CD14-positive monocyte (primary cell): ENCODE measurements around the gene TBCC. TPM values are rescaled to one million over a fixed set of nuclear protein-coding genes. Genes with fewer than 3 reads are reported as not detected.

Source experiments
- DNase-seq, 3 donors: peaks; one replicate each; pipeline ENCODE4 v3.0.0-alpha.2; 2011 to 2022
- H2AFZ ChIP-seq: 2 replicates; pipeline ENCODE4 v1.6.0; 2012; ENCODE audit warnings: mild to moderate bottlenecking, low read depth, low read length, inconsistent platforms; ENCODE audit not compliant: insufficient read depth, poor library complexity, severe bottlenecking
- H3K27ac ChIP-seq, 2 donors: 1 replicate in 1 of 2; 2 replicates in 1 of 2; pipeline ENCODE4 v1.5.1; 2012 to 2013; ENCODE audit warnings: low read length in 2 of 2, control low read depth in 1 of 2, inconsistent platforms in 1 of 2, low read depth in 1 of 2, mild to moderate bottlenecking in 1 of 2
- H3K27me3 ChIP-seq, 2 donors: one replicate each; pipeline versions ENCODE4 v1.6.0 to v1.6.1; 2011 to 2013; ENCODE audit warnings: low read length in 2 of 2; ENCODE audit not compliant: control insufficient read depth in 2 of 2, insufficient read depth in 2 of 2
- H3K36me3 ChIP-seq, 2 donors: replicated peaks in 1 of 2; 1 replicate in 1 of 2; 2 replicates in 1 of 2; pipeline versions ENCODE4 v1.5.1 to v1.6.1; 2012 to 2013; ENCODE audit warnings: low read length in 2 of 2, control low read depth in 1 of 2, inconsistent platforms in 1 of 2, mild to moderate bottlenecking in 1 of 2; ENCODE audit not compliant: insufficient read depth in 2 of 2, control insufficient read depth in 1 of 2
- H3K4me1 ChIP-seq, 2 donors: 1 replicate in 1 of 2; 2 replicates in 1 of 2; pipeline versions ENCODE4 v1.5.1 to v1.6.1; 2012 to 2013; ENCODE audit warnings: low read length in 2 of 2, control low read depth in 1 of 2, inconsistent platforms in 1 of 2, mild to moderate bottlenecking in 1 of 2, moderate library complexity in 1 of 2; ENCODE audit not compliant: insufficient read depth in 2 of 2, control insufficient read depth in 1 of 2
- H3K4me2 ChIP-seq: replicated peaks from 2 replicates; pipeline ENCODE3; 2012; ENCODE audit warnings: low read length, moderate library complexity, mild to moderate bottlenecking; ENCODE audit not compliant: poor library complexity, severe bottlenecking; ENCODE audit errors: extremely low read depth
- H3K4me3 ChIP-seq, 3 experiments: fragments of 200-600 bp in 1 of 3; sonication (generic) in 1 of 3; replicated peaks in 1 of 3; 1 replicate in 2 of 3; 2 replicates in 1 of 3; pipeline ENCODE4 v1.5.1; 2011 to 2013; ENCODE audit warnings: low read length in 3 of 3, mild to moderate bottlenecking in 3 of 3, control low read depth in 2 of 3, low read depth in 2 of 3, inconsistent platforms in 1 of 3, moderate library complexity in 1 of 3
- H3K79me2 ChIP-seq: 2 replicates; pipeline ENCODE4 v1.6.0; 2012; ENCODE audit warnings: mild to moderate bottlenecking, control low read depth, inconsistent platforms, low read length, moderate library complexity; ENCODE audit not compliant: insufficient read depth
- H3K9ac ChIP-seq: 2 replicates; pipeline ENCODE4 v1.6.0; 2017; ENCODE audit warnings: low read length, mild to moderate bottlenecking; ENCODE audit not compliant: insufficient read depth, poor library complexity, severe bottlenecking
- H3K9me3 ChIP-seq, 2 donors: replicated peaks in 1 of 2; 1 replicate in 1 of 2; 2 replicates in 1 of 2; pipeline versions ENCODE4 v1.5.1 to v1.6.1; 2012 to 2013; ENCODE audit warnings: low read length in 2 of 2, control low read depth in 1 of 2; ENCODE audit not compliant: control insufficient read depth in 1 of 2, insufficient read depth in 1 of 2
- H4K20me1 ChIP-seq: 2 replicates; pipeline ENCODE4 v1.6.0; 2012; ENCODE audit warnings: mild to moderate bottlenecking, low read length, control low read depth, moderate library complexity; ENCODE audit not compliant: insufficient read depth
- H3K27ac Mint-ChIP-seq, 7 donors: one replicate each; pipeline ENCODE4 v1.8.0; 2020; ENCODE audit warnings: mild to moderate bottlenecking in 7 of 7, mixed read lengths in 7 of 7, moderate library complexity in 6 of 7, inconsistent platforms in 2 of 7
- H3K27me3 Mint-ChIP-seq, 3 donors: one replicate each; pipeline ENCODE4 v1.8.0; 2021 to 2022; ENCODE audit warnings: low read depth in 3 of 3, mild to moderate bottlenecking in 3 of 3, mixed read lengths in 3 of 3, moderate library complexity in 3 of 3, inconsistent platforms in 1 of 3
- H3K36me3 Mint-ChIP-seq, 2 donors: one replicate each; pipeline ENCODE4 v1.8.0; 2020; ENCODE audit warnings: mixed read lengths in 2 of 2, inconsistent platforms in 1 of 2, mild to moderate bottlenecking in 1 of 2
- H3K4me1 Mint-ChIP-seq: one replicate; pipeline ENCODE4 v1.8.0; 2020; ENCODE audit warnings: mild to moderate bottlenecking, mixed read lengths
- H3K4me3 Mint-ChIP-seq, 2 donors: one replicate each; pipeline ENCODE4 v1.8.0; 2020; ENCODE audit warnings: mild to moderate bottlenecking in 2 of 2, mixed read lengths in 2 of 2, moderate library complexity in 1 of 2
- H3K9me3 Mint-ChIP-seq, 7 donors: one replicate each; pipeline ENCODE4 v1.8.0; 2020 to 2022; ENCODE audit warnings: mixed read lengths in 7 of 7, mild to moderate bottlenecking in 6 of 7, moderate library complexity in 6 of 7, inconsistent platforms in 2 of 7
- CTCF ChIP-seq: fragments of 200-600 bp; IDR thresholded peaks from one replicate; pipeline ENCODE4 v1.8.0; 2022; ENCODE audit warnings: antibody characterized with exemption, mild to moderate bottlenecking
- WGBS: methylation state at CpG from one replicate; pipeline ENCODE4 v1.1.5; 2013; ENCODE audit warnings: missing lambda C conversion rate; ENCODE audit not compliant: insufficient coverage; 5-methylcytosine and 5-hydroxymethylcytosine counted together
- intact Hi-C, 2 donors: fragments of 100-400 bp; cut with micrococcal nuclease; formaldehyde crosslinking; loops; one replicate each; pipeline versions ENCODE4 v1.15.0 to v1.15.1; 2023
- polyA plus RNA-seq, 3 donors: library from polyadenylated mRNA; depleted of rRNA in 1 of 3; unstranded in 2 of 3; stranded (reverse) in 1 of 3; fragments of 300-500 nt in 2 of 3; fragments of >200 nt in 1 of 3; fragmentation: Illumina TruSeq in 2 of 3; gene quantifications; 1 replicate in 2 of 3; 2 replicates in 1 of 3; pipeline ENCODE4 v1.2.3, GENCODE V29; 2012 to 2021

The TBCC gene
- polyA plus RNA-seq, 3 donors = 19.3 to 31.3 (median 30.7) TPM

DNA sequence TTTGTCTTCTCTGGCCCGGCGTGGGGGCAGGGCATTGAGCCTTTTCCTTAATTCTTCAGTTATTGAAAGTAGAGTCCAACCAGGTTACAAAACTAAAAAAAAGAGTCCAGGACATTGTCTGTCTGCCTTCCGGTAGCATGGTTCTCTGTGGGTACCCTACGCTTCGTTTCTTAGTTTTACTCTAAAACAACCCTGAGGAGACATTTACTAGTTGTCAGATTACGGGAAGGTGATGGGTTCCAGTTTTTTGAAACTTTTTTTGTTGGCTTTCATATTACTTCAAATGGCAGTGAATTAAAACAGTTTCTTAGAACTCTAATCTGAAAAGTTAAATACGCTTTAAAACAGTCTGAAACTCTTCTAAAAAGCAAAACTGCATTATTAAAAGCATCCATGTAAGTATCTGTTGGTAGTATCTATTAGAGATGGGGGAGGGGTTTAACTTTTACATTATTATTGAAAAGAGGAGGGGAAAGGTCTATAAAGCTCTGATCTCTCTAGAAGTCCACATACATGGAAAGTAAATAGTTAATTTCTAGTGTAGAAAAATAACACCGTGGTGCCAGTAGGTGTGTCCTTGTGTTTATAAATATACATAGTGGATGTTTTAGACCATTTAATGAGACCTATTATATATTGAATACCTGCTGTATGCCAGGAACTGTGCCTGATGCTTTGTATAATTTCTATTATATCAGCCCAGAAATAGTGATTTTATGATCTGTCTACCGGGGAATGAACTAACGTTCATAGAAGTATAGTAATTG, 38.2 kb upstream of the TBCC start:
- Mint-ChIP-seq H3K9me3 (no peaks in the 10 kb centered on the region), H3K36me3 (peaks cover 0 to 8% of the 10 kb centered on the region in 2 donors), H3K27ac (peak overlapping the region in 5 of 7 donors; percentile 92 to 99 (median 98)), H3K27me3 (no peaks in the 10 kb centered on the region), H3K4me1 (peaks cover 18% of the 10 kb centered on the region), H3K4me3 (no peak overlapping the region)
- H3K36me3 ChIP-seq = peaks cover 3 to 9% of the 10 kb centered on the region in 2 donors
- TF ChIP-seq CTCF = no peak
- H3K4me2 ChIP-seq = peak overlapping the region; percentile 85
- no peaks in the 10 kb centered on the region for H3K9me3 ChIP-seq
- H3K27ac ChIP-seq = peak overlapping the region; percentile 95 to 97
- no peak overlapping the region for H2AFZ ChIP-seq
- 0% methylated on average over 3 of the region's 10 CpGs for WGBS
- no peaks in the 10 kb centered on the region for H3K27me3 ChIP-seq
- H3K4me1 ChIP-seq = peaks cover 32 to 54% of the 10 kb centered on the region in 2 donors
- H3K79me2 ChIP-seq = peaks cover 74% of the 10 kb centered on the region
- intact Hi-C loops = loop anchor here (2.0 to 10.0 kb wide), 2 partner anchors 37 to 59 kb away; partner anchors contain the start of genes TBCC (in 2 of the 2) and PRPH2 (in 1 of the 2)
- H3K9ac ChIP-seq = peak overlapping the region; percentile 99
- peak overlapping the region; percentile 90 to 99 (median 97) for H3K4me3 ChIP-seq
- DNase-seq = no peak
- H4K20me1 ChIP-seq = peaks cover 30% of the 10 kb centered on the region

GRCh38 chr6:42783177-42783875, 37.4 kb upstream of the TBCC start:
- DNase-seq = peak; percentile 74 to 82 (median 79)
- Histone ChIP-seq H3K9ac (peak overlapping the region; percentile 99), H3K4me3 (peak overlapping the region; percentile 90 to 99 (median 97)), H3K79me2 (peaks cover 67% of the 10 kb centered on the region), H3K4me1 (peaks cover 29 to 48% of the 10 kb centered on the region in 2 donors), H2AFZ (no peak overlapping the region), H3K36me3 (peaks cover under 1 to 3% of the 10 kb centered on the region in 2 donors), H4K20me1 (peaks cover 23% of the 10 kb centered on the region), H3K9me3 (no peaks in the 10 kb centered on the region), H3K27ac (peak overlapping the region; percentile 95 to 97), H3K4me2 (peak overlapping the region; percentile 85), H3K27me3 (no peaks in the 10 kb centered on the region)
- Mint-ChIP-seq H3K36me3 (peaks cover 0 to 2% of the 10 kb centered on the region in 2 donors), H3K27me3 (no peaks in the 10 kb centered on the region), H3K27ac (peak overlapping the region in 5 of 7 donors; percentile 92 to 99 (median 98)), H3K9me3 (peaks cover 0 to 2% (median 0%) of the 10 kb centered on the region in 7 donors), H3K4me1 (peaks cover 13% of the 10 kb centered on the region), H3K4me3 (no peak overlapping the region)
- intact Hi-C loops = loop anchor here (2.0 to 10.0 kb wide), 2 partner anchors 37 to 59 kb away; partner anchors contain the start of genes TBCC (in 2 of the 2) and PRPH2 (in 1 of the 2)
- TF ChIP-seq CTCF = no peak
- WGBS = under 1% methylated on average over 40 of the region's 79 CpGs
